K562 (cell line): ENCODE data around the gene HSPA1B. TPM values are rescaled to one million over a fixed set of nuclear protein-coding genes. Genes with fewer than 3 reads are reported as not detected.
A peak's percentile ranks its signal among the peaks of the same experiment; 100 is the strongest.

ENCODE experiments used
- CHD7 ChIP-seq: fragments of 200-600 bp; sonication (generic); IDR thresholded peaks from one replicate; pipeline ENCODE4 v1.6.1; 2012; ENCODE audit warnings: mild to moderate bottlenecking, low read depth, low read length, inconsistent platforms
- EWSR1 ChIP-seq: fragments of 450-650 bp; IDR thresholded peaks from 2 replicates; pipeline ENCODE4 v1.6.1; 2018; ENCODE audit warnings: borderline replicate concordance, mild to moderate bottlenecking, low read depth, moderate library complexity; ENCODE audit not compliant: partially characterized antibody
- FOXA3 ChIP-seq, 2 experiments: fragments of 450-650 bp in 1 of 2; sonication (generic) in 1 of 2; formaldehyde crosslinking; IDR thresholded peaks in 1 of 2; conservative IDR thresholded peaks in 1 of 2; 2 replicates each; pipeline versions ENCODE4 v1.4.0 to v1.8.0; 2020 to 2022; ENCODE audit warnings: mild to moderate bottlenecking in 2 of 2, missing genetic modification reagents in 1 of 2
- GTF3C2 ChIP-seq: IDR thresholded peaks from 3 replicates; pipeline ENCODE4 v1.6.1; 2011; ENCODE audit warnings: borderline replicate concordance, mild to moderate bottlenecking, moderate library complexity; ENCODE audit not compliant: insufficient read length; ENCODE audit errors: extremely low read depth
- KAT8 ChIP-seq: fragments of 450-650 bp; IDR thresholded peaks from 2 replicates; pipeline ENCODE4 v1.6.1; 2016; ENCODE audit warnings: low read depth, mild to moderate bottlenecking
- NUFIP1 ChIP-seq: fragments of 450-650 bp; IDR thresholded peaks from 2 replicates; pipeline ENCODE4 v1.6.1; 2018; ENCODE audit not compliant: partially characterized antibody
- ZNF561 ChIP-seq: fragments of 450-650 bp; formaldehyde crosslinking; conservative IDR thresholded peaks from 2 replicates; pipeline ENCODE4 v1.4.0; 2020; ENCODE audit warnings: mild to moderate bottlenecking, moderate library complexity
- polyA plus RNA-seq, 8 experiments: library from polyadenylated mRNA; depleted of rRNA in 4 of 8; stranded (reverse) in 5 of 8; unstranded in 3 of 8; fragments of >200 nt; fragmentation: Nextera tagmentation in 2 of 8; fragmentation: Illumina TruSeq in 1 of 8; extraction: Ambion mirVana in 2 of 8; extraction: Trizol in 1 of 8; gene quantifications; 2 replicates each; pipeline versions ENCODE4 v1.2.1 to v1.2.3, GENCODE V29; 2011 to 2014; ENCODE audit warnings: inconsistent platforms in 1 of 8, missing spikeins in 1 of 8
- total RNA-seq, 7 experiments: library from RNA; depleted of rRNA in 6 of 7; stranded (reverse); fragments of >200 nt in 6 of 7; fragmentation: Illumina TruSeq in 2 of 7; extraction: Trizol in 2 of 7; gene quantifications; 2 replicates each; pipeline versions ENCODE4 v1.2.1 to v1.2.3, GENCODE V29; 2011 to 2021; ENCODE audit warnings: low replicate concordance in 1 of 7
- TF ChIP-seq, protein P1 (sequence below): sonication (generic); formaldehyde crosslinking; IDR thresholded peaks from 2 replicates; pipeline ENCODE4 v1.8.0; 2022; ENCODE audit warnings: missing genetic modification reagents, mild to moderate bottlenecking, moderate library complexity, borderline replicate concordance

Gene HSPA1B
- total and polyA plus RNA-seq, 9 of the 15 experiments (the other 6 are each of a cell fraction or from before 2014, with no cell fraction given), result 0.27 to 227 (median 51.2) TPM

DNA sequence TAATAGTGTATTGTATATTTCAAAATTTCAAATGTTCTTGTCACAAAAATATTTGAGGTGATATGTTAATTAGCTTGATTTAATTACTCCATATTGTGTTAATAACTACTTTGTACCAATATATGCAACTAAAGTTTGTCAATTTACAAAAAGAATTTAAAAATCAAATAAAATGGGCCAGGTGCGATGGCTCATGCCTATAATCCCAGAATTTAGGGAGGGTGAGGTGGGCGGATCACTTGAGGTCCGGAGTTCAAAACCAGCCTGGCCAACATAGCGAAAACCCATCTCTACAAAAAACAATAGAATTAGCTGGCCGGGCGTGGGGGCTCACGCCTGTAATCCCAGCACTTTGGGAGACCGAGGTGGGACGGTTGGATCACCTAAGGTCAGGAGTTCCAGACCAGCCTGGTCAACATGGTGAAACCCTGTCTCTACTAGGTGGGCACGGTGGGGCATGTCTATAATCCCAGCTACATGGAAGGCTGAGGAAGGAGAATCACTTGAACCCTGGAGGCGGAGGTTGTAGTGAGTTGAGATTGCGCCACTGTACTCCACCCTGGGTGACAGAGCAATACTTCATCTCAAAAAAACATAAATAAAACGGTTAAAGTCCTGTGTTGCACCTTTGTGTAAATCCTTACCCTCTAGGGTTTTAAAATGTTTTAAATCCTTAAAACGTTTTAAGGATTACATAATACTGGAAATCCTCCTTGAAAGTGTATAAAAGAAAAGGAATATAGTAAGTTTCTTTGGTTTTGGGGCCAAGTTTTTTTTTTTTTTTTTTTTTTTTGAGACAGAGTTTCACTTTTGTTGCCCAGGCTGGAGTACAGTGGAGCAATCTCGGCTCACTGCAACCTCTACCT lies 4.0 kb downstream of the HSPA1B start (continued):
- TF ChIP-seq CHD7 (no peak), FOXA3 (CRISPR knock-in tag; conservative IDR thresholded peaks at IDR 0.05 in 1 of 2, IDR thresholded peaks at IDR 0.05 in 1 of 2) (0 out of 4 replicates have a peak, but pooled peaks of 1 of the 2 experiments have one; percentile 14), EWSR1 (no peak), NUFIP1 (no peak), ZNF561 (CRISPR knock-in tag) (no peak), GTF3C2 (no peak), KAT8 (no peak)
- TF ChIP-seq, protein P1, sequence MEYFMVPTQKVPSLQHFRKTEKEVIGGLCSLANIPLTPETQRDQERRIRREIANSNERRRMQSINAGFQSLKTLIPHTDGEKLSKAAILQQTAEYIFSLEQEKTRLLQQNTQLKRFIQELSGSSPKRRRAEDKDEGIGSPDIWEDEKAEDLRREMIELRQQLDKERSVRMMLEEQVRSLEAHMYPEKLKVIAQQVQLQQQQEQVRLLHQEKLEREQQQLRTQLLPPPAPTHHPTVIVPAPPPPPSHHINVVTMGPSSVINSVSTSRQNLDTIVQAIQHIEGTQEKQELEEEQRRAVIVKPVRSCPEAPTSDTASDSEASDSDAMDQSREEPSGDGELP (CRISPR knock-in tag), result peak; percentile 42; the same call in 1 of the 2 replicates
